ENCODE measurements around the gene OR8I2. TPM values are rescaled to one million over a fixed set of nuclear protein-coding genes. Genes with fewer than 3 reads are reported as not detected.

Gene OR8I2
- total RNA-seq, result not detected

GRCh38 chr11:56093008-56093407 lies at the start of gene OR8I2:
OR8I2 (plus strand) TSS chr11:56093308; CDS start chr11:56093308, 0 bp downstream.

GRCh38 chr11:56103210-56103737 lies 10.2 kb downstream of the OR8I2 start, which contains the start of gene OR8H2:
OR8H2 (plus strand) TSS chr11:56103687; CDS start chr11:56105043, 1,356 bp downstream.

GRCh38 chr11:56122073-56122472 lies 29.0 kb downstream of the OR8I2 start, which contains the start of gene OR8H3:
OR8H3 (plus strand) TSS chr11:56122373; CDS start chr11:56122373, 0 bp downstream.

GRCh38 chr11:56140151-56140661 lies 47.1 kb downstream of the OR8I2 start, which contains the start of gene OR8J3:
OR8J3 (minus strand) TSS chr11:56140201; CDS start chr11:56137718, 2,483 bp downstream.

Other genes starting within 250 kb of the OR8I2 start
- gene TRIM51, start 210.0 kb upstream of the OR8I2 start, total RNA-seq, result not detected
- gene OR5W2, start 178.7 kb upstream of the OR8I2 start, total RNA-seq, result not detected
- gene OR5I1, start 156.9 kb upstream of the OR8I2 start, total RNA-seq, result not detected
- gene OR10AG1, start 123.4 kb upstream of the OR8I2 start, total RNA-seq, result not detected
- gene OR5F1, start 98.7 kb upstream of the OR8I2 start, total RNA-seq, result not detected
- not detected for gene OR5AS1, start 65.7 kb upstream of the OR8I2 start, total RNA-seq
- gene OR8H2, start 10.4 kb downstream of the OR8I2 start, total RNA-seq, result not detected
- not detected for gene OR8H3, start 29.1 kb downstream of the OR8I2 start, total RNA-seq
- gene OR8J3, start 46.9 kb downstream of the OR8I2 start, total RNA-seq, result not detected
- gene OR8K5, start 67.0 kb downstream of the OR8I2 start, total RNA-seq, result not detected
- gene OR5J2, start 83.3 kb downstream of the OR8I2 start, total RNA-seq, result not detected
- not detected for gene OR5T2, start 140.9 kb downstream of the OR8I2 start, total RNA-seq
- gene OR5T3, start 158.9 kb downstream of the OR8I2 start, total RNA-seq, result not detected
- gene OR5T1, start 180.8 kb downstream of the OR8I2 start, total RNA-seq, result not detected
- gene OR8H1, start 198.9 kb downstream of the OR8I2 start, total RNA-seq, result not detected
- not detected for gene OR8K3, start 221.8 kb downstream of the OR8I2 start, total RNA-seq